Stimulated activated CD8-positive, alpha-beta memory T cell treated with anti-CD3 and anti-CD28 coated beads, Interleukin-15, amount 100 ng/mL, for 4 hours (primary cell): ENCODE data around the gene RALGAPA2.

ENCODE experiments used
- DNase-seq, 2 donors: peaks; one replicate each; pipeline ENCODE4 v3.0.0-alpha.2; 2020; ENCODE audit warnings: low read depth in 2 of 2

Gene RALGAPA2

DNA sequence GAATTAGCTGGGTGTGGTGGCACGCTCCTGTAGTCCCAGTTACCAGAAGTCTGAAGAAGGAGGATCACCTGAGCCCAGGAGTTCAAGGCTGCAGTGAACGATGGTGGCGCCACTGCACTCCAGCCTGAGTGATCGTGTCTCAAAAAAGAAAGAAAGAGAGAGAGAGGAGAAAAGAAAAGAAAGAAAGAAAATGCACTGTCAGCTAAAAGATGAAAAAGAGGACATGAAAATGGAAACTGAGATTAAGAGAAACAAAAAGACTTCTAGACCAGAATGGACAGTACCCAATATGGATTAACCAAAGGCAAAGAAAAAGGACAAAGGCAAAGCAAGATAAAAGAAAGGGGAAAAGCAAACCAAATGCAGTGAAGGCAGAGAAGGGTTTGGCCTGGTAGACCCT lies 9.0 kb upstream of the RALGAPA2 start:
- no peak for DNase-seq

GRCh38 chr20:20720158-20720557 lies 7.7 kb upstream of the RALGAPA2 start:
- no peak for DNase-seq

DNA sequence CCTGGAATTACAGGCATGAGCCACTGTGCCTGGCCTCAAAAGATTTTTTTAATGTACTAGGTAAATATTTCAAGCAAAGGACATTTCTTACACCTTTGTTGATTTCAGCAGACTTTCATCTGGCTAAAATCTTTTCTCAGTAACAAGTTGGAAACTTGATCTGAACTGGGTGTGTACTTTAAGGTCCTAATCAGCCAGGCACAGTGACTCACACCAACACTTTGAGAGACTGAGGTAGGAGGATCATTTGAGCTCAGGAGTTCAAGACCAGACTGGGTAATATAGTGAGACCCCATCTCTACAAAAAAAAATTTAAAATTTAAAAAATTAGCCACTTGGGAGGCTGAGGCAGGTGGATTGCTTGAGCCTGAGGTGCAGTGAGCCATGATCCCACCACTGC lies 7.0 kb upstream of the RALGAPA2 start:
- no peak for DNase-seq

GRCh38 chr20:20713244-20713765 lies 861 bp upstream of the RALGAPA2 start:
- no peak for DNase-seq

DNA sequence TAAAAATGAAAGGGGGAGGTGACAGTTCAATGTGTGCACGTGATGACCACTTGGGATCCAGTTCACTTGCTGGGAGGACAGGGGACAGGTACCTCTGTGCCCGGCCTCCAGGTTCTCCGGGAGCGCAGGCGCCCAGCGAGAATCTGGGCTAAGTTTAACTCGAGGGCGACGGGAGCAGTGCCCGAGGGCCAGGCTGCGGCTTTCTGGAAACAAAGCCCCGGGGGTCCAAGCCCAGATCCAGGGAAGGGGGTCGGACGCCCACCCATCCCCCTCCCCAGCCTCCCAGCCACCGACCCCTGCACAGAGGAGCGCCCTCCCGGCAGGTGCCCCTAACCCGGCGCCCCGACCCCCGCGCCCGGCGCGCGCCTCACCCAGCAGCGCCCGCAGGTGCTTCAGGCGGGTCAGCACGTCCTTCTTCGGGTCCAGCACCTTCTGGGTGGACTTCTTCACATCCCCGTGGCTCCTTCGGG lies 405 bp downstream of the RALGAPA2 start:
- no peak for DNase-seq

- DNase-seq, result no peak
Observed at GRCh38 chr20:20711413-20711812, 1.0 kb downstream of the RALGAPA2 start.

DNA sequence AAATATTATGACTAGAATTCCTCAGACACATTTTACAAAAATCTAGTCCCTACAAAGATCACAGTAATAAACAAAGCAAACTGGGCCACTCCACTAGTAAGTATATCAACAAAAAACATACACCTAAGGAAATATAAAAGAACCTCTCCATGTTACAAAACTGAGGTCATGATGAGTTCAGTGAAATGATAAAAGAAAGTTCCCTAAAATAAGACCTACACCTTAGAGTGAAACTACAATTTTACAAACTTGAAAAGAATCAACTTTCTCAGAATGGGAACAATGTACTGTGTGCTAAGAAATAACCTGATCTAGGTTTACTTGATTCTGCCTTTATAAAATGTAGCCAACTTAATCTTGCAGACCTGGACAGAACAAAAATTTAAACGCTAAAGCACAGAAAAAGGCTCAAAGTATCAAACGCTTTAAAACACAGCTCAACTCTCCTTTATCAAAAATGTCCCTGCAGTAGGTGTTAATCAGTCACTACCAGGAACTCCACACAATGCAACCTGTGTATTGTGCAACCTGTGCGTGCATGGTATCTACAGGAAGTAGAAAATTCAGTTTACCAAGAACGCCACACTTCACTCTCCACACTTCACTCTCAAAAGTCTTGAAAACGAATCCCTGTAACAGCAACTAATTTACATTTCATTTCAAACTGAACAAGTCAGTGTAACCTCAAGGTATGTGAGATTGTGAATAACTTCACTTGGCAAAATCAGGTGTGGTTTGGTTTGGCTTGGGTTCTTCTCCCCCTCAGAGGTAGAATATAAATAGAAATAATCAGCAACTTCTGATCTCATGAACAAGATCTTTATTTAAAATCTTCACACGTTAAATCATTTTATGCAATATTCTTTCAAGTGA lies 1.8 kb downstream of the RALGAPA2 start:
- DNase-seq, result no peak

GRCh38 chr20:20709887-20710286 lies 2.6 kb downstream of the RALGAPA2 start:
- DNase-seq, result no peak

GRCh38 chr20:20706285-20706684 lies 6.2 kb downstream of the RALGAPA2 start:
- no peak for DNase-seq

- DNase-seq, result no peak
Observed at GRCh38 chr20:20702330-20703245, 9.9 kb downstream of the RALGAPA2 start.

- DNase-seq, result no peak
Observed at GRCh38 chr20:20699917-20700316, 12.5 kb downstream of the RALGAPA2 start.

DNA sequence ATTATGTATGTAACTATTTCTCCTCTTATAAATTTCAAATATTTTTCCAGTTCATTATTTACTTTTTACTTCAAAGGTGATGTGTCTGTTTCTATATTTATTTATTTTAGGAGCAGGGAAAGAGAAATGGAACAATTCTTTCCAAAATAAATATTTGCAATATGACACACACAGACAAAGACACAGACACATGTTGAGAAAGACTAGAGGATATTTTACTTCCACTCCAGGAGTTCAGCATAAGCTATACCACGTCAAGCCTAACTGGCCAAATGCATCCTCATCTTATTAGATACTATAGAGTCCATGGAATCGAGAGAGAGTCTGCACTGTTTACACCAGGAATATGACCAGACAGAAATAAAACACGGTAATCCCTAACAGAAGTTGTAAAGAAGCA lies 13.3 kb downstream of the RALGAPA2 start:
- DNase-seq, result no peak

DNA sequence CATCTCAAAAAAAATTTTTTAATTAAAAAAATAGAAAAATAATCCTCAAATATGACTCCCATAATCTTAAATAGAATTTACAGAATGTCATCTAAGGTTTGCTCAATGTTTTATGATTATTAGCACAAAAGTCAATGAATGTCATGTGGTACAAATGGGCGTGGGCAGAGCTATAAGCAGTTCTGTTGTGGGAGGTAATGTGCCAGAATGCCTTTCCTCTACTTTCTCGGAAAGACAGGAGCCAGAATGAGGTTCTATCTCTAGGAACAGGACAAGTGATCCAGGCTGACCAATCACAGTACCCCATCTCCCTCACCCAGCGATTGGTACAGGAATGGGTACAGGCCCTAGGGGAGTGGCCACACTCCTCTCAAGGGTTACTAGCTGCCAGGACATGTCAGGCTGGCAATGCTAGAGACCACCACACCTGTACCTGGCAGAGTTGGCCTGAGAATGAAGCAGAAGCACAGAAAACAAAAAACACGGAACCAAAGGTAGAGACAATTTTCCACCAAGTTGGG lies 15.1 kb downstream of the RALGAPA2 start:
- no peak for DNase-seq

GRCh38 chr20:20695250-20695816 lies 17.1 kb downstream of the RALGAPA2 start:
- DNase-seq, result no peak

- no peak for DNase-seq
Observed at GRCh38 chr20:20694591-20694990, 17.9 kb downstream of the RALGAPA2 start.

DNA sequence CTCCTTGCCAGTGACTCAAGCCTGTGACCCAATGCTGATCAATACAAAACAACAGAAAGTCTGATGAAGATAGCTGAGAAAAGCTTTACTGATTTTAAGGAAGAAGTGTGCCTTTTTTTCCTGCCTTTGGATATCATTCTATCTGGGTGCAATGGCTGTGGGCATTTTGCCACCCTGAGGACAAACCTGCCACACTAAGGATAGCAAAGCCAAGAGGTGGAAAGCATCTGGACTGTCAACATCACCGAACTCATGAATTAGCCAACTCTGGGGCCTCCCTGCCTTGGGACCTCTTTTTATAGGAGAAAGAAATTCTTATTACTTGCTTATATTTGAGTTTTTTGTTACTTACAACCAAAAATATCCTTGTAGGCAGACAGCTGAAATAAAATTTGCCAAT lies 19.9 kb downstream of the RALGAPA2 start:
- no peak for DNase-seq

DNA sequence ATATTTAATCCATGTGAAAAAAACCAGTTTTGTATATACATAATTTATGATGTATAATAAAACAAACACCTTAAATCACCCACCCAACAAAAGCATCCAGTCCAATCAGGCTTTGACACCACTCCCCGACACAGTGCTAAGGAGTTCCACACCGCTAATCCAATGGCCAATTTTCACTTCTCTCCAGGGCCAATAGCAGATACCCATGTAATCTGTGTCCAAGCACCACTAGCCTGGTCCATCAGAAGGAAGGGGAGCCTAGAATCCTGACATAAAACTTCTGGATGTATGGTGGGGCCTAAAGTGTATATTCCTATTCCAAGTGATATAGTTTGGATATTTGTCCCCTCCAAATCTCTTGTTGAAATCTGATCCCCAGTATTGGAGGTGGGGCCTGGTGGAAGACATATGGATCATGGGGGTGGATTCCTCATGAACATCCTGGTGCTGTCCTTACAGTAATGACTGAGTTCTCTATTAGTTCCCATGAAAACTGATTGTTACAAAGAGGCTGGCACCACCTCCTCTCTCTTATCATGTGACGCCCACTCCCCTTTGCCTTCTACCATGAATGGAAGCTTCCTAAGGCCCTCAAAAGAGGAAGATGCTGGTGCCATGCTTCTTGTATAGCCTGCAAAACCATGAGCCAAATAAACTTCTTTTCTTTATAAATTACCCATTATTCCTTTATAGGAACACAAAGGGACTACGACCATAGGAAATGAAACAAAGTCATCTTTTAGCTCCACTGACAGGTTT lies 20.8 kb downstream of the RALGAPA2 start:
- DNase-seq, result no peak

GRCh38 chr20:20690676-20691476 lies 21.6 kb downstream of the RALGAPA2 start:
- DNase-seq, result no peak

- no peak for DNase-seq
Observed at GRCh38 chr20:20687319-20687718, 25.1 kb downstream of the RALGAPA2 start.

DNA sequence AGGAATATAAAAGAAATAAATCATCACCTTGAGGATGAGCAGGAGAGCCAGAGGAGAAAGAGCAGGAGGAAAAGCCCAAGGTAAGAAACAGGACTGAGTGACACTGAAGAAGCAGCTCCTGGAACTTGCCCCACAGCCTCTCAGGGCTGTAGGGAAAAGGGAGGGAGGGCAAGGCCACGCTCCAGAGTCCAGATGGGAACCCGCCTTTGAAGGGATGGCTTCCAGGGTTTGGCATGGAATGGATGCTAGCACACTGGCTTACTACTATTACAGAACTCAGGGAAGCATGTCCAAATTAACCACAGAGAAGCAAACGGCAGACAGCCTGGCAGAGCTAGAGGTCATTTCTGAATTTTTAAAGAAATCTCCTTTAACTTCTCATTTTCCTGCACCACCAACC lies 26.8 kb downstream of the RALGAPA2 start:
- DNase-seq, result no peak
